ENCODE results near the gene SNRPA1. TPM values are rescaled to one million over a fixed set of nuclear protein-coding genes. Genes with fewer than 3 reads are reported as not detected.

The SNRPA1 gene
- polyA plus RNA-seq, 4 donors: 58.5 to 65.9 (median 61.3) TPM

DNA sequence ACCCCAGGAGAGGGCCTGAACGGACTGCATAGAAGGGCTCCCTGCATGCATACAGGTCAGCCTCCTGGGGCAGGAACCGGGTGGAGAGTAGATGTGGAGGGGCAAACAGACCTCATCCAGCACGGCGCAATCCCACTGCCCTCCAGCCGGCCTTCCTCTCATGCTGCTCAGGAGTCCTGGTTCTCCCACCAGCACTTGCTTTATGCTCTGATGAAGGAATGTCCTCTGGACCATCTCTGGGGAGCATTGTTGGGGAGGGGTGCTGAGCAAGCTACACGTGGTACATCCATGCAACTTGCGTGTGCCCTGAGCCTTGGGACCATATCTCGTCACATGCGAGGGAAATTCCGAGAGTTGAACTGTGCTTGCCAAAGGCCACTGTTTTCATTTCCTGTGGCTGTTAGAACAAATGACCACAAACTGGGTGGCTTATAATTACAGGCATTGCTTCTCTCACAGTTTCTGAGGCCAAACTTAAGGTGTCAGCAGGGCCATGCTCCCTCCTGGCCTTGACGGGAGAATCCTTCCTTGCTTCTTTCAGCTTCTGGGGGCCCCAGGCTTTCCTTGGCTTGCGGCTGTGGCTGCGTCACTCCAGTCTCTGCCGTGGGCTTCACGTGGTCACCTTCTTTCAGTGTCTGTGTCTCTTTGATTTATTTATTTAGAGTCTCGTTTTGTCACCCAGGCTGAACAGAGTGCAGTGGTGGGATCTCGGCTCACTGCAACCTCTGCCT lies 30.0 kb downstream of the SNRPA1 start:
- DNase-seq (ENCODE audit: low read depth in 4 of 4, low spot score in 3 of 4): no peak

- no peak for DNase-seq (ENCODE audit: low read depth in 4 of 4, low spot score in 3 of 4)
Measured at GRCh38 chr15:101264011-101264410, 31.0 kb downstream of the SNRPA1 start.

DNA sequence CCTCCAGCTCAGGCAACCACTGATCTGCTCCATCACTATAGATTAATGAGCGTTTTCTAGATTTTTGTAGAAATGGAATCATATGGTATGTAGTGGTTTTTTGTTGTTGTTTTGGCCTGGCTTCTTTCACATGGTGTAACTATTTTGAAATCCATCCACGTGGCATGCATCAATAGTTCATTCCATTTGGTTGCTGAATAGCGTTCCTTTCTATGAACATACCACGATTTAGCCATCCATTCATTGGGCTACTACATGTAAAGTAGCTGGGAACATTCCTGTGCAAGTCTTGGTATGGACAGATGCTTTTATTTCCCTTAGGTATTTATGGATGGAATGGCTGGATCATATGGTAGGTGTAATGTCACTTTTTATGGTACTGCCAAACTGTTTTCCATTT lies 32.5 kb downstream of the SNRPA1 start:
- DNase-seq (ENCODE audit: low read depth in 4 of 4, low spot score in 3 of 4): no peak

DNA sequence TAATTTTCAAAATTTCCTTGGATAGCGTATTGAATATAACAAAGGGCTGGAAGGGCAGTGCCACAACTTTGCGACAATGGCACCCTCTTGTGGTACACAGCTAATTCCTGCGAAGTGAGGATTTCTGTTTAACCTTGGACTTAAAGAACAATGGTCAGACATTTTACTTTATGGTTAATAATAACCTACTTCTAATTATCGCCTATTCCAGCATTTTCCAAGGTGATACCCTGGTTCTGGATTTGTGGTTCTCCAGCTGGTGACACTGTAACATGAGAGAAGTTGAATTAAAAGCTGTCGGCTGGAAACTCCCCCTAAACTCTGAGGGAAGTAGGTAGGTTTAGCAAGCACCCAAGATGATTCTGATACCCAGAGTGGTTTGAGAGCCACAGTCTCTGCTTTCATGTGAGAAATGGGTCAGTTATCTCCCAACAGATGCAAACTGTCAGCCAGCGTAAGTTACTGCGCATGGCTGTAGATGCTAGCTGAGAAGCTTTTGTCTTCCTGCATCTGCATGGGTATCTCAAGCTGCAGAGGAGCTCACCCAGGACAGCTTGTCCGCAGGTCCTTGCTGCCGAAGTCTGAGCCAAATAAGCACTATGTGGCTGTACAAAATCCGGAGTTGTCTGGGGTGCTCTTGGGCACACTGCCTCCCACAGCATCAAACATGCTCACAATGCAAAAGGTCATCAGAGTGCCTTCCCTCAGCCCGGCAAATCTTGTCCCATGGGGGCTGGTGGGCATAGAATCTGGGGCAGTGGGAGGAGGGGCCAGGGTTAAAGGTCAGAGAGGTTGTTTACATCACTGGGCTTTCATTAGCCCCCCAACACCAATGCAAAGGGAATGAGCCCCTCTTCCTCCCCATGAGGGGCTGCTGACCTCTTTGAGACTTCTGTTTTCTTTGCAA lies 36.6 kb downstream of the SNRPA1 start:
- peak; percentile 59 to 67 (median 62) for DNase-seq (ENCODE audit: low read depth in 4 of 4, low spot score in 3 of 4)

GRCh38 chr15:101256757-101257156 lies 38.3 kb downstream of the SNRPA1 start:
- DNase-seq (ENCODE audit: low read depth in 4 of 4, low spot score in 3 of 4): no peak

GRCh38 chr15:101255615-101256241 lies 39.3 kb downstream of the SNRPA1 start:
- no peak for DNase-seq (ENCODE audit: low read depth in 4 of 4, low spot score in 3 of 4)

GRCh38 chr15:101255051-101255395 lies 40.0 kb downstream of the SNRPA1 start:
- no peak for DNase-seq (ENCODE audit: low read depth in 4 of 4, low spot score in 3 of 4)

- no peak for DNase-seq (ENCODE audit: low read depth in 4 of 4, low spot score in 3 of 4)
Measured at GRCh38 chr15:101254157-101255050, 40.6 kb downstream of the SNRPA1 start.

DNA sequence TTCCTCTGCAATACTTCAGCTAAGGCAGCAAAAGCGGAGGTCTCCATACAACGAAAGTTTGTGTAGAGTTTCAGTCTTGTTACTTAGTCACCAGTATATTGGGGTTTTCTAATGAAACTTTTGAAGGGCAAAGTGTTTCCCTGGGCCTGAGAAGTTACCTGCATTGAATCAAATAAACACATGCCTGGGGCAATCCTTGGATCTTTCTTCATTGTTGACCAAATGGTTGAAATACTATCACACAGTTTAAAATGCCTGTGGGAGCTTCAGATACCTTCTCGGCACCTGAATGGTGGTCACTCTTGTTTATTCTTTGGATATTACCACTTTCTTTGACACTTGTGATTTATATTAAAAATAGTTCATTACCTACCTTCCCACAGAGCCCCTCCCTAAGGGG lies 42.2 kb downstream of the SNRPA1 start:
- DNase-seq (ENCODE audit: low read depth in 4 of 4, low spot score in 3 of 4): no peak

- peak; percentile 86 to 89 (median 88) for DNase-seq (ENCODE audit: low read depth in 4 of 4, low spot score in 3 of 4)
Measured at GRCh38 chr15:101251830-101252820, 42.9 kb downstream of the SNRPA1 start, which contains the start of gene CHSY1. TSS of gene CHSY1 (minus strand) at chr15:101252048. CDS start at chr15:101251456, 592 bp downstream.

DNA sequence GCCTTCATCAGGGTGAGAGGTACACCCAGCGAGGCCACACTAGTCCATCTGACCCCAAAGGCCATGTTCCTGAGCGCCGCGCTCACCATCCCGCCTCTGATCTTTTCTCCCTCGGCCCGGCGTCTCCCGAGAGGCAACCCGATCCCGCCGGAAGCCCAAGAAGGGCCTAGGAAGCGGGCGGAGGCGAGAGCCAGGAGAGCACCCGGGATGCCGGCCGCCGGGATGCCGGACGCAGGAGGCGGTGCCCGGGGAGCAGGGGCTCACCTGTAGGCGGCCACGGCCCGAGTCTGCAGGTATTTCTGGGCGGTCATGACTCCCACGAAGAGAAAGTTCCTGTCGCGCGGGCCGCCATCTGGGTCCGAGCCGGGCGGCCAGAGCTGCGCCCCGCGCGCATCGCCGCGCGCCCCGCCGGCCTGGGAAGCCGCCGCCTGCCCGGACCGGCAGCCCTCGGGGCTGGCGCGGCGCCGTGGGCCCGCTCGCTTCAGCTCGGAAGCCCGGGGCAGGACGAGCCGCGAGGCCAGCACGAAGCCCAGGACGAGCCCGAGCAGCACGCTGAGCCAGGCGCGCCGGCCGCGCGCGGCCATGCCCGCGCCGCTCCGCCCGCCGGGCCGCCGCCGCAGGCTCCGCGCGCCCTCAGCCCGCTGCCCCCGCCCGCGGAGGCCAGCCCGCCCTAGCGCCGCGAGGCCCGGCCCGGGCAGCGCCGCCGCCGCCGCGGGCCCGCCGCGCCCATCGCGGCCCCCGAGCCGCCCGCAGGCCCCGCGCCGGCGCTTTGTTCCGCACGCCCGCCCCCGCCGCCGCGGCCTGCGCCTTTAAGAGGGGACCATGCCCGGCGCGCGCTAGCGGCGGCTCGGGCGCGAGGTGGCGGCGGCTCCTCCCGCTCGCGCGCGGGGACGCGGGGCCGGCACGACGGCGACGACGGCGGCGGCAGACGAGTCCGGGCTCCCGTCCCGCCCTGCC lies 43.9 kb downstream of the SNRPA1 start:
- DNase-seq (ENCODE audit: low read depth in 4 of 4, low spot score in 3 of 4): no peak

GRCh38 chr15:101250341-101250831 lies 44.7 kb downstream of the SNRPA1 start:
- no peak for DNase-seq (ENCODE audit: low read depth in 4 of 4, low spot score in 3 of 4)

- no peak for DNase-seq (ENCODE audit: low read depth in 4 of 4, low spot score in 3 of 4)
Measured at GRCh38 chr15:101248274-101248673, 46.8 kb downstream of the SNRPA1 start.

GRCh38 chr15:101246824-101247745 lies 48.0 kb downstream of the SNRPA1 start:
- no peak for DNase-seq (ENCODE audit: low read depth in 4 of 4, low spot score in 3 of 4)

- no peak for DNase-seq (ENCODE audit: low read depth in 4 of 4, low spot score in 3 of 4)
Measured at GRCh38 chr15:101246391-101246790, 48.7 kb downstream of the SNRPA1 start.

DNA sequence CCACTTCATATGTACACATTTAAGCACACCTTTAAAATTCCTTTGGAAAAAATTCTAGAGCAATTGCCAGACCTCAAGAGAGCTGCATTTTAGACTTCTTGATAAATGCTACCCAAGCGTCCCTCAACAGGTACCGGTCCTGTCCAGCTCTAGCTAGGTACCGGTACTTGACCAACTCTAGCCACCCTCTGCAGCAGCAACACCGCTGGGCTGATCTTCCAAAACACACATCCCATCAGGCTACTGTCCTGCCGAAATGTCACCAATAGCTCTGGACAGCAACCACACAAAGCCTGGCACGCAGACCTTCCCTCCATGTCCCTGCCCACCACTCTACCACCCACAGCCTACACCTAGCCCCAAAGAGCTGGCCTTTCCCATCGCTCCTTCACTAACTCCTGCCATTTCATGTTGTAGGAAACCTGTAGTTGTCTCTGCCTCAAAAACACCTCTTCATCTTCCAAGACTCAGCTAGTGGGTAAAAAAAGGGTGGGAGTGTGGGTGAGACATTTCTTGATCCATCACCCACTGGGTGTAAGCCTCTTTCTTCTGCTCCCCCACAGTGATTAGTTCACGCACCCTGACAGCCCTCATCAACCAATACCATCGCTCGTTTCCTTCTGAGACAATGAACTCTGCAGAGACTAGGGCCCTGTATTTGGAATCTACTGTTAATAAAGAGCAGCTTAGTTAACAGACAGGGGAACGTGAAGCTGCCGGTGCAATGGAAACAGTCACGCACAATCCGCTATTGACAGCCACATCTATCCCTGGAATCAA lies 50.0 kb downstream of the SNRPA1 start:
- no peak for DNase-seq (ENCODE audit: low read depth in 4 of 4, low spot score in 3 of 4)

Measured in right renal pelvis (tissue), 4 donors.